NOMO-1 treated with DMSO at 0.1 percent for 48 hours (cell line): Measurements from ENCODE around the gene LATS2.

ENCODE experiments used
- DNase-seq: peaks from one replicate; lab custom pipeline; 2025; ENCODE audit not compliant: unreplicated experiment; lab: John Stamatoyannopoulos, UW

The LATS2 gene

DNA sequence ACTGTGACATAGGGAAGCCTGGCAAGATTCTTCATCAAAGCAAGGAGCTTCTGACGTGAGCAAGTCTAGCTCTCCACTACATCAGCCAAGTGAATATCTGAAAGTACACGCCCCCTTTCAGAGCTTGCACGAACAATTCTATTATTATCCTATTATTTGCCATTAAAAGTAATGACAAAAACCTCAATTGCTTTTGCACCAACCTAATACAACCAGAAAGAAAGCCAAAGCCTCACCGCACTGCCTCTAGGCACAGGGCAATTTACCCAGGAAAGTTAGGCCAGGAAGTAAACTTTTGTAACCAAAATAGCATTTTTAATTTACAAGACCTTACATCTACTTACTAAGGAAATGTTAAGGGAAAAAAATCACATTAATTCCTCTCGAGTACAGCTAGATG, 41.2 kb downstream of the LATS2 start:
- DNase-seq = no peak

DNA sequence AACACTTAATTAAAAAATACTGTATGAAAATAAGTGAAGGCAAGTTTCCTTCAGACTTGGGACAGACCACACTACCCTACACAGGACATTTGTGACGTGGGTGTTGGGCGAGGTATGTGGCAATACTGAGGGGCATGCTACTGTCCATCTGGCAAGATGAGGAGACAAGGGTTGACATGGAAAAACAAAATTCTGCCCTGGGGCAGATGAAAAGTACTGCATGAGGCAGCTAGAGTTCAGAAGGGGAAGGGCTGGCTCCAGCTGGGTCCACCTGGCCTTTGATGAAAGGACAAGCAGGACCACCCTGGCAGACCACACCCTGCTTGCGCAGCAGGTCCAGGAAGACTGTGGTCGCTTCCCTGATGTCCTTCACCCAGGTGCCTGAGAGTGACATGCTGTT, 43.2 kb downstream of the LATS2 start:
- no peak for DNase-seq

DNA sequence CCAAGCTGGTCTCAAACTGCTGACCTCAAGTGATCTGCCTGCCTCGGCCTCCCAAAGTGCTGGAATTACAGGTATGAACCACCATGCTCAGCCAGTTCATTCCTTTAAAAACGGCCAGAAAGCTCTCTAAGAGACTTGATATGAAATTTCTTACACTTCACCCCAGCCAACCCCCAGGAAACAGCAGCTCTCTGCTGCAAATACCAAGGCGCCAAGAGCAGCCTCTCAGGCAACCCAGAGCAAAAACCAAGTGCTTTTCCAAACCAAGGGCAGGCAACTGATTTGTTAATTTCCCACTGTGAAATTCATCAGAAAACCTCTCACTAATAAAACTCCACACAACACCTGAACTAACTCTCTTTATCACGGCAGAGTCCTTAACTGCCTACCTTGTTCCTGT, 44.9 kb downstream of the LATS2 start:
- no peak for DNase-seq

DNA sequence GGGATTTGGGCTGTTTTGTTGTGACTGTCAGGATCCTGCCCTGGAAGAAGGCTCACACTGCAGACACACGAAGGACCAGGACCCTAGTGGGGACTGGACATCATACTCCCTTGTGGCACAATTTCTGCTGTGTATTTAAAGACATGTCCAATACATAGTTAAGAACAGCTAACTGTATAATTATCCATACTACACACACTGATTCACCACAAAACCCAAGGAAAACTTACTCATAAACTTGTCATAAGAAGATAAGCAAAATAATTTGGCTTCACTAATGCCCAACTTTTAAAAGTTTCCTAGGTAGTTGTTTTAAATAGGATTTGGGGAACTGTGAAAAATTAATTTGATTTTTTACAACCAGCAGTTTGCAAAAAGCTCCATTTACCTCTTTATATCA, 46.1 kb downstream of the LATS2 start:
- DNase-seq = no peak

DNA sequence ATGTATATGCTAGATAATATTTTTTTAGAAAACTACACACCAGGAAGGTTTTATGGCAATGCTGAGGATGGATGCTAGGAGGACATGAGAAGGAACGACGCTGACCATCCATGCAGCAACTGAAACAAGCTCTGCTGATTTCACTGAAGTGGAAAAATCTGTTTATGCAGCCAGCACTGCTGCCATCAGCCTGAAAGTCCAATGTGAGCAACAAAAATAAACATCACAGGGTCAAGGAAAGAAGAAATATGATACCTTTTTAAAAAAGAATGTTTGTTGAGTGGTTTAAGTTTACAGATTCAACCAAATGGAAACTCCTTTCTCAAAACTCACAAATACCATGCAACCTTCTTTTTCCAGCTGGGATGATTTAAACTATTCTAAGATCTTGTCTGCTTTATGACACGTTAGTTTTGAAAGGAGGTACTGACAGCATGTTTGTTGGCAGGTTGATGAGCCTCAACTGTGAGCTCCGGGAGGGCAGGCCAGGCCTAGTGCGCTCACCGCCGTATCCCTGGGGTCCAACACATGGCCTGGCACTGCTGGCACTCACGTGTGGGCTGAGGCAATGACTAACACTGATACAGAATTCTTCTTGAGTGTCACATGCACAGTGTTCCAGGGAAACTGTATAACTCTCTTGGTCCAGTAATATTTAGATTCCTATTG, 46.8 kb downstream of the LATS2 start:
- no peak for DNase-seq

DNA sequence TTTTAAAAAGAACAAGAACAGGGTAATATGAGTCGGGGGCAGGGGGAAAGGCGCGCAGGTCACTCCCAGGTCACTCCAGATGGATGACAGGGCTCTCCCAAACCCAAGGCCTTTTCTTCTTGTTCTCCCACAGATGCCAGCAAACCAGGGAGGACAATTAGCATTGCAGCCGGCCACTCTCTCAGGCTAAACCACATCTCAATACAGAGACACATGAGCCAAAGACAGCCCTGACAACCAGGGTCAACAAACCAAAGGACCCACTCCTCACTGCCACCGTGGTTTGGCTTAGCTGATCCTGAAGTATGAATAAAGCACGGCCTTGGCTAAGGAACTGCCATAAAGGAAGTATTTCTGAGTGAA, 47.3 kb downstream of the LATS2 start:
- DNase-seq = no peak

DNA sequence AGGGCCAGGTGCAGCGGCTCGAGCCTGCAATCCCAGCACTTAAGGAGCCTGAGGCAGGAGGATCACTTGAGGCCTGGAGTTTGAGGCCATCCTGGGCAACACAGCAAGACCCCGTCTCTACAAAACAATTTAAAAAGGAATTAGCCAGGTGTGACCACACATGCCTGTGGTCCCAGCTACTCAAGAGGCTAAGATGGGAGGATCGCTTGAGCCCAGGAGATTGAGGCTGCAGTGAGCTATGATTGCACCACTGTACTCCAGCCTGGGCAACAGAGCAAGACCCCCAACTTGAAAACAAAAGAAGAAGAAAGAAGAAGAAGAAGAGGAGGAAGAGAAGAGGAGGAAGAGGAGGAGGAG, 47.7 kb downstream of the LATS2 start:
- DNase-seq = no peak

DNA sequence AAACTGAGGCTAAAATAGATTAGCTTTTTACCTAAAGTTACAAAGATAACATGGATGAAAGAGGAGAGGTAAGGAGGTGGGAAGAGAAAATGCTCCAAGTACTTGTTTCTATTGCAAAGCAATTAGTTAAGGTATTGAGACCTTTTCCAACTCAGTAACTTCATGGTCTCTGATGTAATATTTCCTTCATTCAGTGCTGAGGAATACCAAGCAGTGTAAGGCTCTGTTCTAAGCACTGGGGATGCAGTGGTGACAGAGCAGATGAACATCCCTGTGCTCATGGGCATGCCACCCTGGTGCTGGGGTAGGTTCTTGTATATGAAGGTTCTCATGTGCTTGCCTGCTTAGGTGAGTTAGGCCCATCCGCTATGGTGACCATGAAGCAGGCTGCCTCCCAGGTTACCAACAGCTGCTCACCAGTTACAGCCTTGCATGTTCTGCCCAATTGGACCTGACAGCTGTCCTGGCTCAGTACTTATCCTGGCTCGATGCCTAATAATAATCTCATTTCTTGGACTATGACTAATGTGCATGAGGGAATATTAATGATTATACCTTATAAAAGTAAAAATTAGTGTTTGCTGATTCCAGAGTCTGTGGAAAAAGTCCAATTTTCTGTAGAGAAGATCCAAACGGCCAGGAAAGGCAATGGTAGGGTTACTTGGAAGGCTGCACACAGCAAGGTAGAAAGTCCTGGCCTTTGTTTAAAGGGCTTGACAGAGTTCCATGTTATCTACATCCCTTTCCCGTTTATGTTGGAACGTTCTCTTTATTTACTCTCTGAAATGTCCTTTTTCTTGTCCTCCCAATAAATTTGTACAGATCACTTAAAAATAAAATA, 48.3 kb downstream of the LATS2 start:
- no peak for DNase-seq

DNA sequence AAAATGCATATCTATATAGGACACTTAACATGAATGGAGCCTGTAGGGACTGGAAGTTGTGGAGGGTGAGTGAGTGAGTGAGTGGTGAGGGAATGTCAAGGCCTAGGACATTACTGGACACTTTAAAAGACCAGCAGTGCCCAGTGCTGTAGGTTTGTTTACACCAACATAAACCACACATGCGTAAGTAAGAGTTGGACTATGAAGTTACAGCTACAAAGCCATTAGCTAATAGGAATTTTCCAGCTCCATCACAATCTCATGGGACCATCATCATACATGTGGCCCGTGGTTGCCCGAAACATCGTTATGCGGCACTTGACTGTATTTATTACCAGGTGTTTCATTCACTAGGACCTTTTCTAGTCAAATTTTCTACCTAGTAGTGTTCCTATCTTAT, 49.2 kb downstream of the LATS2 start:
- DNase-seq = no peak

DNA sequence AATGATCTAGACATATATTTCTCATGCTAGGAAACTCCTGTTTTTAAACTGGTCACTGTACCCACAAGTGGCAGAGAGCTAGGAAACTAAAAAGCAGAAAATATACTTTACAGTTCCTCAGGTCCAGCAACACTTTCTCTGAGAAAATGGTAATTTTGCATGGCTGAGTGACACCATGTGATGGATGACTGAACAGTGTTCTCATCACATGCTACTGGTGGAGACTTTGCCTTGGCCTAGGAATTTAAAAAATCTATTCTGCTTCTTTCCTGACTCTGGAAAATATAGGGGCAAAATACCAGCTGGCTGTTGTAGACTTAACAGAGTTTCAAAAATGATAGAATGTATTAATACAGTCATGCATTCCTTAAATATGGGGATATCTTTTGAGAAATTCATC, 50.0 kb downstream of the LATS2 start:
- no peak for DNase-seq

DNA sequence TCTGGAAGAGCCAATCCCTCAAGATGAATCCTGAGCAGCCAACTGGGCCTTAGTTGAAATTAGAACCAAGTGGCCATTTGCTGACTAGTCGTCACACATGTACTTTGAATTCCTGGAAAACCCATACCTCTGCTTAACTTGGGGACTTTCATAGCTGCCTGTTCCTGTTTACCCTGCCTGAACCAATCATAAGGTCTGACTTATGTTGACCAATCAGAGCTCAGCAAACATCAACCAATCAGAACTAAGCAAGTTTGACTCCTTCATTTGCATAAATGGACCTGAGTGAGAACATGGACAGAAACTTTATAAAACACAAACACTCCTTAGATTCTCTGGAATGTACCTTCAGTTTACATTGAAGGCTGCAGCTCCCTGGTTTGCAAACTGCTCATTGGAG, 50.8 kb downstream of the LATS2 start:
- DNase-seq = no peak

DNA sequence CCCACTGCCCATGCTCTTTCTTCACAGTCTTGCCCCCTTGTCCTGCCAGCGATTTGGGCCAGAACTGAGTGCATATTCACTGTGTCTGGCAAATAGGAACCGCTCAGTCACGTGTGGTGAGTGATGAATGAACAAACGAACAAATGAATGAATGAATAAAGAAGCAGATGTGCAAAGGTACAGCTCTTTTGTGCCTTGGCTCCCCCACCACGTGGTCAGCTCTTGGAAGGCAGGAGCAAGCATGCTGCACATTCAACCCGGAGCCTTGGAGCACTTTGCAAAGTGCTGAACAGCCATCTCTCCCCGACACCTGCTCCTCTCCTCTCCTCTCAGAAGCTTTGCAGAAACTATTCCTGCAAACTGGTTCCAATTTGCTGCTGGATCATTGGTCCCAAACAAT, 52.4 kb downstream of the LATS2 start:
- no peak for DNase-seq

DNA sequence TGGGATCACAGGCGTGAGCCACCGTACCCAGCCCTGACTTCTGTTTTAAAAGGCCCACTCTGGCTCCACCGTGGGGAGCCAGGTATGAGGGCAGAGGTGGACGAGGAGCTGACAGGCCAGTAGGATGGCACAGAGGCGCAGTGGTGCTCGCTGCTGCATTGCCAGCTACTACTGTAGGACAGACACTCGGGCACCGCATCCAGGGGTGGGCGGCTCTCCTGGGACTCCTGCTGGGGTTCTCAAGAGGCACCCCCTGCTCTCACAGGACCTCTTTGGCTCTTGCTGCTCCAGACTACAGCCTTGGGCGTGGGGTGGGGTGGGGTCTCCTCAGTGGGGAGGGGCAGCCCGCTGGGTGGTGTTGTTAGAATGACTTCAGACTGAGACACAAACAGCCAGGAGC, 53.4 kb downstream of the LATS2 start:
- no peak for DNase-seq

DNA sequence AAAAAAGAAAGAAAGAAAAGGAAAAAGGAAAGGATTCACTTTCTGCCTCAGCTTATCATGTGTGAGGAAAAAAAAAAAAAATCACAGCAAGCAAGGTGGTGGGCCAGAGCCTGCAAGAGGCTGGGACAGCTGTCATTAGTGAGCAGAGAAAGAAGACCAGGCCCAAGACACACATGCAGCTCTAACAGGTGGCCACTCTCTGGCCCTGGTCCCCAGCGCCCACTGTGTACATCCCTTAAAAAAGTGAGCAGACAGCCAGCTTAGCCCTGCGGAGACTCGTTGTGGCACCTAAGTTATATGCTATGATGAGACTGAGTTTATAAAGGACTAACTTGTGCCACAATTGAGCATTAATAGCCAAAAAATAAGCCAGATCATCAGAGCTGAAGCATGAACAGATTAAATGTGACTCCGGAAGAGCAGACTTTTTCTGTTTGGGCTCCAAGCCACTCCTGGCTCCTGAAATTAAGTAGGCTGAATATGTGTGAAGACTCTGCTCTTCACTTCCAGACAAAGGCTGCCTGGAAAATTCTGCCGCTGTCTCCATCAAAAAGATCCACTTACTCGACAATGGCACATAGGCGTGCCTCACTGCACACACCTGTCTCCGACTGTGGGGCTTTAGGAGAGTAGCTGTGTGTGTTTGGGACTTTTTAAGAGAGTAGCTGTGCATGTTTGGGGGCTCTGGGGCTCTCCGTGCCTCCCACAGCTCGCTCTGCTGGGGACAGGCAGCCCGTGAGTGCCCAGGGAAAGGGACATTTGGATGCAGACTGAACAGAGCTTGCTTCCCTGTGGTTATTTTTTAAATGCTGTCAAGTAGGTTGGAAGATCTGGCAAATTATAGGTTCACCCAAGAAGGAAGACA, 55.0 kb downstream of the LATS2 start:
- no peak for DNase-seq

DNA sequence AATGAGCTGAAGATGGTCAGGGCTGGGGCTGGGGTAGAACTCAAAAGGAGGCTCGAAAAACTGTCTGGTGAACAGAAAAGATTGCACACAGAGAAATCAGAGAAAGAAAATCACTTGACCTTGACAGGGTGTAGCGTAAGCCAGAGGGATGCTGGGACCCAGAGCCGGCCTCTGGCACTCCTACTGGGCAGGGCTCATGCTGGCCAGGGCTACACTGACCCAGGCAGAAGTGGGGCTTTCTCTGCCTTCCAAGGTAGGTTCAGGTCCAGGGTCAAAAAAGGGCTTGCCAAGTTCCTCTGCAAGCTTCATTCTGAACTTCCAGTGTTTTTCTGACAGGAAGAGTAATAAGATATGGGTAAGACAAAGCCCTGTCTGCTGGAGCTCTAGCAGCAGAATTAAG, 56.2 kb downstream of the LATS2 start:
- DNase-seq = no peak

DNA sequence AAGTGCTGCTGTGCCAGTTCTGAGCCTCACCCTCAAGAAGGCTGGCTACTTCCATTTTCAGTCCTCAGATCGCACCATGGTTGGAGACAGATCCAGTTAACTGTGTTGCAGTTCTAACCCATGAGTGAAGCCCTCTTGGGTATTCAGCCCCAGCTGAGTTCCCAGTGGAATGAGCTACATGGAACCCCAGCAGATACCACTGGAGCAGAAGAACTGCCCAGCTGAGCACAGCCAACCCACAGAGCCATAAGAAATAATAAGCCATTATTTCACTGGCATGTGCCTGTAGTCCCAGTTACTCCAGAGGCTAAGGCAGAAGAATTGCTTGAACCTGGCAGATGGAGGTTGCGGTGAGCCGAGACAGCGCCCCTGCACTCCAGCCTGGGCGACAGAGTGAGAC, 59.9 kb downstream of the LATS2 start:
- DNase-seq = no peak

DNA sequence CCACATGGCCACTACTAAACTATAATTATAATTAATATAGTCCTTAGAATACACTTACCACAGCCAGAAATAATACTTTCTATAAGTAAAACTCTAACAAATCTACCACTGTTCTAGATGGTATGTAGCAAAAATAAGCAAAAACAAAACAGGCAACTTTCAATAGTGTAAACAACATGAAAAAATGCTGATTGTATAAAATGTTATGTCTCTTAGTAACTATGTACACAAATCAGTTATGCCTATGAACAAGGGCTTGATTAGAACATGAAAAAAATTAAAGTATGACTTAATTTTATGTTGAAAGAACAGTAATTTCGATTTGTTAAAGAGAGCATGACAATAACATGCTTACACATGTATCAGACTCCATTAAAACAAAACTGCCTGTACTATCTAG, 60.7 kb downstream of the LATS2 start:
- DNase-seq = no peak

DNA sequence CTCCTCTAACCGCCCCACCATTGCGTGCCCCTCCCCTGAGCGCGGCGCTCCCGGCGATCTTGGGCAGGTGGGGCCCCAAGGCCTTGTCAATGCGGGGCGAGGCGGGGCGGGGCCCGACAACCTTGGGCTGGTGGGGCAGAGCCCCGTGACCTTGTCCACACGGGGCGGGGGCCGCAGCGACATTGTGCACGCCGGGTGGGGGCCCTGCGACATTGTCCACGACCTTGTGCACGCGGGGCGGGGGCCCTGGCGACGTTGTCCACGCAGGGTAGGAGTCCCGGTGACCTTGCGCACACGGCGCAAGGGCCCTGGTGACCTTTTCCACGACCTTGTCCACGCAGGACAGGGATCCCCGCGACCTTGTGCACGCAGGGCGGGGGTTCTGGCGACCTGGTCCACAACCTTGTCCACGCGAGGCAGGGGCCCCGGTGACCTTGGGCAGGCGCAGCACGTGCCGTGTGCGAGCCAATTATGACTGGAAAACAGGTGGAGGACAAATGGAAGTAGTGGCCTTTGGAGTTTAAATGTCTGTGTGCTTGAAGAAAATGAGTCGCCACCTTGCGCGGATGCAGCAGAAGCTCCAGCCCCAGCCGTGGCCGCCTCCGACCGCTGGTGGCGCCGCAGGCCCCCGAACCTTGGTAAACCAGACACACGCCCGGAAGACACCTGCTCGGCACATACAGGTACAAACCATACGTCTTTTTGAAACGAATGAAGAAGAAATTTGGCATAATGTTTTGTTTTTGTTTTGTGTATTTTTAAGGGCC, 62.6 kb downstream of the LATS2 start:
- no peak for DNase-seq

DNA sequence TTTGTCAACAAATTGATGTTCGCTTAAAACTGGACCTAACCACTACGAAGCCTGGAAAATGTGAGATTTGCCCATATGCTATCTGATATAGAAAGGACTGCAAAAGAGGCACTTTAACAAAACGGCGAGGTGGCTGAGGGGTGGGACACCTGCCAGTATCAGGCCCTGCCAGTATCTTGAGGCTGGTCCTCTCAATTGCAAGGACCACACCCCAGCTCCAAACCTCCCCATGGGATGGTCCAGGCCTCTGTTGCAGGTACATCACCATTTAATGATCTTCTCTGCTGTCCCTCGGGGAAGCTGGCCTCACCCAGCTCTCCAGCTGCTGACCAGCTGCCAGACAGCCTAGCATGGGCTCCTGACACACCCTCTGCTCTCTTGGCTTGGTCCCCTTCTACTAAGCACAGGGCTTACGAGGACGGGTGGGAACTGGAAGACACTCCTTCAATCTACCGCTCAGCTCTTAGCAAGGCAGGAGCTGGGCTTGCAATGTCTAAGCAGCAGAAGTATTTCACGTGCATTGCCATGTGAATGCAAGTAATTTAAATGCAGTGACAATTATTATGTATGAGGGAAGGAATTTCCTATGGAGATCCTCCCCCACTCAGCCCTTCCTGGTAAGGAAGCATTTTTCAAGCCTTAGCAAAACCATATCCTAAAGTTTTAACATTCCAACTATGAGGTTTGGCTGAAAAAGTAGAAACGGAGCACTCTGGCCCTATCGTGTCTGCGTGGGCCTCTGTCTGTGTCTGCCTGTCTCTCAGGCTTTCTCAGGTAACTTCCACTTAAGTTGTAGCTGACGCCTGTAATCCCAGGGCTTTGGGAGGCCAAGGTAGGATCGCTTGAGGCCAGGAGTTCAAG, 63.9 kb downstream of the LATS2 start:
- DNase-seq = no peak

DNA sequence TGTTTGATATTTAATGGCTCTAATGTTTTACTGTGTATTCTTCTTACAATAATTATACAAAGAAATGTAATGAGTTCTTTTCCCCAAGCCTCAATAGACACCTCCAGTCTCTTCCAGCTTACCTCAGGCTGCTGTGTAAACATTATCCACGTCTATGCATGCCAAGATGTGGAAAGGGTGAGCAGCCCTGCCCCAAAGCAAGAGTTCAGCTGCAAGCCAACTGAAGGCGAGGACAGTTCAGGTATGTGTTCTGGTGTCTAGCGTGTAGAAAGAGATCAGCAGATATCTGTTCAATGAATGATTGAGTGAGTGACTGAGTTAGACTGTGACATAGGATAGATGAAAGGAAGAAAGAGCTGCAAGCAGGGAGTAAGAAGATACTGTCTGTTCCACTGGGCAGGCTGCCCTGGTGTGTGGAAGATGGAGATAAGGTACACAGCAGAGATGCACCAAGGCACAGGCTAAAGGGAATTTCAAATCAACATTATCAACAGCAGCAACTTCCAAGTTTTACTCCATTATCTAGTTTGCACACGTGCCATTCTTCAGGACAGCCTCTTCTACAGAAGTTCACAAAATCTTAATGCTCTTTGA, 66.0 kb downstream of the LATS2 start:
- no peak for DNase-seq
